Measurements from ENCODE around the gene AQP12A. TPM values are rescaled to one million over a fixed set of nuclear protein-coding genes. Genes with fewer than 3 reads are reported as not detected.

Gene AQP12A
- total RNA-seq, 1 donor from 2014 or later, result not detected

DNA sequence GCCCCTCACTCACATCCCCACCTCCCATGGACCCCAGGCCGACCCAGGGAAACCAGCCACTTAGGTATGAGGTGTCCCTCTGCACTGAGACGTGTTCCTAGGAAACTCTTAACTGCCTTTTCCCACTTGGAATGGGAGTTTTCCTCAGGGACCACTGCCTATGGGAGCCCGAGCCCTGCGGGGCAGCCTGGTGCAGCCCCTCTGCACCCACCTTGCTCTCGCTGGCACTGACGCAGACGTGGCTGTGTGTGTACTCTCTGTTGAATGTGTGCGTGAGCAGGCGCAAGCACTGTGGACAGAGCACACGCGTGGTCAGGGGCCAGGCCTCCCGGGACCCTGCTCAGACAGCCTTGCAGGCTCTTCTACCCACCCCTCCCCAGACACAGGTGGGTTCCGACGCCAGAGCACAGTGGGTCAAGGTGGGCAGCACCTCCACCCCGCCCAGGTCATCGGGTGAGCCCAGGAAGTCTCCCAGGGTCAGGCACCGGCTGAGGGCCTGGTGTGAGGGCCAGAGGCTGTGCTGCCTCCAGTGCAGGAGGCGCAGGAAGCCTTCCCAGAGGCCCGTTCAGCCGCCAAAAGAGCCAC lies 30.0 kb downstream of the AQP12A start:
- H3K9me3 Mint-ChIP-seq, result no peaks in the 10 kb centered on the region
- H3K4me1 Mint-ChIP-seq (ENCODE audit: low read depth), result no peaks in the 10 kb centered on the region
- intact Hi-C loops (cut with micrococcal nuclease), result no loop called here
- no peaks in the 10 kb centered on the region for H3K36me3 Mint-ChIP-seq (ENCODE audit: low read depth)
- no peak overlapping the region for H3K27ac Mint-ChIP-seq
- no peaks in the 10 kb centered on the region for H3K27me3 Mint-ChIP-seq (ENCODE audit: low read depth)
- H3K4me3 Mint-ChIP-seq (ENCODE audit: low read depth), result no peak overlapping the region
- no peak for DNase-seq (ENCODE audit: low spot score)

DNA sequence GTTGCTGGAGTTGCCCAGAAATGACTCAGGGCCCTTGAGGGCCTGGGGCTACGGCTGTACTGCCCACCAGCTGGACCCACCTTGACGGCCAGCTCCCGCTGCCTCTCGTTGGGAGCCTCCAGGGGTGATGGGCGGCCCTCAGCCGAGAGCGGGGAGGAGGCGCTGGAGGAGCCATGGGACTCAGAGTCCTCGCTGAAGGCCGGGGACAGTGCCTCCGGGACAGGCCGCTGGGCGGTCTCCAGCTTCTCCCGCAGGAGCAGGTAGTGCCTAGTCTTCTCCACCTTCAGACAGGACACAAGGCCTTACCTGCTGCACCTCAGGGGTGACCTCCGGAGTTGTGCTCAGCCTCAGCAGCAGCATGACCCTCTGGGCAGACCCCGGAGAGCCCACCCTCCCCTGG lies 30.7 kb downstream of the AQP12A start:
- no peaks in the 10 kb centered on the region for H3K9me3 Mint-ChIP-seq
- no peak overlapping the region for H3K27ac Mint-ChIP-seq
- no peak overlapping the region for H3K4me3 Mint-ChIP-seq (ENCODE audit: low read depth)
- no peaks in the 10 kb centered on the region for H3K4me1 Mint-ChIP-seq (ENCODE audit: low read depth)
- no peaks in the 10 kb centered on the region for H3K36me3 Mint-ChIP-seq (ENCODE audit: low read depth)
- no peak for DNase-seq (ENCODE audit: low spot score)
- intact Hi-C loops (cut with micrococcal nuclease), result no loop called here
- H3K27me3 Mint-ChIP-seq (ENCODE audit: low read depth), result no peaks in the 10 kb centered on the region

DNA sequence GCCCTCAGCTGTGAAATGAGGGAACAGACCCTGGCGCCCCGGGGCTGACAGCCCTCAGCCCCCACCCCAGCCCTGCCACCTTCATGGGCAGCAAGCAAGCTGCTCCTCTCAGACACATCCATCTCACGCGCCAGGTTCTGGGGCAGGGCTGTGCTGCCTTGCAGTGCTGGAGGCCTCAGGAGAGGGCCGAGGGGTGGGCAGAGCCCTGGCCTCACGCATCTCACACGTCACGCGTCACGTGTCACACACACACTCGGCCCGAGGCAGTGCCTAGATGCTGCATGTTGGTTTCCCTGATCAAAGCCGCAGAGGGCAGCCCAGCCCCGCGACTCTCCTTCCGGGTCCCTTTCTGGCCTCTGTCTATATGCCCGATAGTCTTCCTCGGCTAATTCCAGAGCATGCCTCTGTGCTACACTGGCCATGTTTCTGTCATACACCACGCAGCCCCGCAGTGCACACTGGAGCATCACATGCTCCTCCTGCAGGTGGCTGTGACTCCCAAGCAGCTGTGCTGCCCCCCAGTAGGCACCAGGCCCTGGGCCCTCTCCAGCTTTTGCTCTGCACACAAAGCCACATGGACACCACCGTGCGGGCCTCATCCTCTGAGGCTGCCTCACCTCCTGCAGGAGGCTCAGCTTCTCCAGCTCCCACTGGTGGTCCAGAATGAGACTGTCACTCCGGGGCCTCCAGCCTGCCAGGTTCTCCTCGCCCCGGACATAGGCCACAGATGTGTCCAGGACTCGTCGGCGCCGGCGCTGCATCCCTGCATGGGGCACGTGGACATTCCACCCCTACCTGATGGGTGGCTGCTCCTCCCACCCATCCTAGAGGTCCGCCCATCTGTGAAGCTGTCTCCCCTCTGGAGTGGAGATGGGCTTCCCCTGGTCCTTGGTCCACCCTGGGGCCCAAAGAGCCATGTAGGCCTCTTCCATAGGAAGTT lies 31.4 kb downstream of the AQP12A start:
- no peaks in the 10 kb centered on the region for H3K27me3 Mint-ChIP-seq (ENCODE audit: low read depth)
- no peaks in the 10 kb centered on the region for H3K4me1 Mint-ChIP-seq (ENCODE audit: low read depth)
- intact Hi-C loops (cut with micrococcal nuclease), result no loop called here
- H3K36me3 Mint-ChIP-seq (ENCODE audit: low read depth), result no peaks in the 10 kb centered on the region
- H3K27ac Mint-ChIP-seq, result no peak overlapping the region
- no peaks in the 10 kb centered on the region for H3K9me3 Mint-ChIP-seq
- no peak for DNase-seq (ENCODE audit: low spot score)
- H3K4me3 Mint-ChIP-seq (ENCODE audit: low read depth), result no peak overlapping the region

DNA sequence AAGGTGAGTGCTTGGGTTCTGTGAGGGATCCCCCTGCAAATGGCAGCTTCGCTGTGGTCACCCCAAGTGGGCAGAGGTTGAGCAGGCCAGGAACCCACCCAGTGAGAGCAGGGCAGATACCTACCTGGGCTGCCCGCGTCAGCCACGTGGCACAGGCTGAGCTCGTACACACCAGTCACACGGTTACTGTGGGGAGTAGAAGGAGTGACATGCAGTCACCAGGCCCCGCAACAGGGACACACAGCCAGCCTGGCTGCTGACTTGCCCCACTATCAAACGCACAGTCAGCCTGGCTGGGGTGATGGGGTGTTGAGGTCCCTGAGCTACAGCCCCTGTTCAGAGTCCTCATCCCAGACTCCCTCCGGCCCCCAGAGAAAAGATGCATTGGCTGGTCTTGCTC lies 32.2 kb downstream of the AQP12A start:
- Mint-ChIP-seq H3K4me3 (ENCODE audit: low read depth) (no peak overlapping the region), H3K36me3 (ENCODE audit: low read depth) (no peaks in the 10 kb centered on the region), H3K4me1 (ENCODE audit: low read depth) (no peaks in the 10 kb centered on the region), H3K27ac (no peak overlapping the region), H3K27me3 (ENCODE audit: low read depth) (no peaks in the 10 kb centered on the region), H3K9me3 (no peaks in the 10 kb centered on the region)
- no peak for DNase-seq (ENCODE audit: low spot score)
- intact Hi-C loops (cut with micrococcal nuclease), result no loop called here

DNA sequence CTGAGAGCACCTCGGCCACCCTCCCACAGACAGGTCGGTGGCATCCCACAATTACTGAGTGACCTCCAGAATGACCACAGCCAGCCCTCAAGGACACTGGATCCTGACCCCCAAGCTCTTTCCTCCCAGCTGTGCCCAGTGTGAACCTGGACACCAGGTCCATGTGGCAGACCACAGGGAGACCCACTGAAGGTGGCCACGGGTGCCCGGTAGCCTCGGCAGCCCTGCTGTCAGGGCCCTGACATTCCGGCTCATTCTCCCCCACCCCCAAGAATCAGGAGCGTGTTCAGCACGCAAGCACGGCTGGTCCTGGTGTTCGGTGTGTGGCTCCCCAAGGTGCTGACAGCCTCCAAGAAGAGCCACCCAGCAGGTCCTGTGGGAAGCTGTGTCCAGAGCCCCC lies 32.8 kb downstream of the AQP12A start:
- H3K27ac Mint-ChIP-seq, result no peak overlapping the region
- no peaks in the 10 kb centered on the region for H3K36me3 Mint-ChIP-seq (ENCODE audit: low read depth)
- intact Hi-C loops (cut with micrococcal nuclease), result no loop called here
- H3K4me1 Mint-ChIP-seq (ENCODE audit: low read depth), result no peaks in the 10 kb centered on the region
- H3K9me3 Mint-ChIP-seq, result no peaks in the 10 kb centered on the region
- no peak for DNase-seq (ENCODE audit: low spot score)
- H3K4me3 Mint-ChIP-seq (ENCODE audit: low read depth), result no peak overlapping the region
- no peaks in the 10 kb centered on the region for H3K27me3 Mint-ChIP-seq (ENCODE audit: low read depth)

DNA sequence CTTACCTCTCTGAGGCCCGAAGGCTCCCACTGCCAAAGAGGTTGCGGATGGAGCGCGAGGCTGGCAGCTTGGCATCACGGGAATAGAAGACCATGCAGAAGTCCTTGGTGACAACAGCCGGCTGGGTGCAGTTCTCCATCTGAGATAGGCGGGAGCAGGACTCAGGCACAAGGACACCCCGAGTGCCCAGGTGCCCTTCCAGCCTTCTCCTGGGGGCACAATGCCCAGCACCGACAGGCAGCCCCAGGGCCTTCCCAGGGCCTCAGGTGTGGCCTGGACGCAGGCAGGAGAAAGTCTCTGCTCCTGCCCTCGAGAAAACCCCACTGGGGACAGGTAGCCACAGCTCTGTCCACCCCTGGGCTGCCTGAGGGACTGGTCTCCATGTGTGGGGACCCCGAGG lies 33.6 kb downstream of the AQP12A start:
- no peaks in the 10 kb centered on the region for H3K9me3 Mint-ChIP-seq
- no peaks in the 10 kb centered on the region for H3K4me1 Mint-ChIP-seq (ENCODE audit: low read depth)
- no peak overlapping the region for H3K27ac Mint-ChIP-seq
- intact Hi-C loops (cut with micrococcal nuclease), result no loop called here
- H3K4me3 Mint-ChIP-seq (ENCODE audit: low read depth), result no peak overlapping the region
- no peaks in the 10 kb centered on the region for H3K36me3 Mint-ChIP-seq (ENCODE audit: low read depth)
- H3K27me3 Mint-ChIP-seq (ENCODE audit: low read depth), result no peaks in the 10 kb centered on the region
- DNase-seq (ENCODE audit: low spot score), result no peak

DNA sequence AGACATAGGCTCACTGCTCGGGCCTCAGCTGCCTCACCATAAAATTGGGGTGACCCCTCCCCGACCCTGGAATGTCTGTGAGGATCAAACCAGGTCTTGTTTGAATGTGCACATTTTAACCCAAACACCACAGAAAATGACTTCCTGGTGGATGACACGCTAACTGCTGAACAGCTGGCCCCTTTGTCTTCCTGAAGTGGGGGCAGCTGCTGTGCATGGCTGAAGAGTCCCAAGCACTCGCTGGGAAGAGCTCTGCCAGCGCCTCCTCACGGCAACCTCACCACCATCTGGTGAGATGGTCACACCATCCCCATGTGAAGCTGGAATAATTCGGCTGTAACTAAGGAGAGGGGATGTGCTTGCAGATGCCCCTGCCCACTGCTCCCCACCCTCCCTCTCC lies 34.0 kb downstream of the AQP12A start:
- DNase-seq (ENCODE audit: low spot score), result no peak
- no peaks in the 10 kb centered on the region for H3K36me3 Mint-ChIP-seq (ENCODE audit: low read depth)
- H3K27me3 Mint-ChIP-seq (ENCODE audit: low read depth), result no peaks in the 10 kb centered on the region
- no peak overlapping the region for H3K27ac Mint-ChIP-seq
- intact Hi-C loops (cut with micrococcal nuclease), result no loop called here
- no peak overlapping the region for H3K4me3 Mint-ChIP-seq (ENCODE audit: low read depth)
- no peaks in the 10 kb centered on the region for H3K4me1 Mint-ChIP-seq (ENCODE audit: low read depth)
- no peaks in the 10 kb centered on the region for H3K9me3 Mint-ChIP-seq

DNA sequence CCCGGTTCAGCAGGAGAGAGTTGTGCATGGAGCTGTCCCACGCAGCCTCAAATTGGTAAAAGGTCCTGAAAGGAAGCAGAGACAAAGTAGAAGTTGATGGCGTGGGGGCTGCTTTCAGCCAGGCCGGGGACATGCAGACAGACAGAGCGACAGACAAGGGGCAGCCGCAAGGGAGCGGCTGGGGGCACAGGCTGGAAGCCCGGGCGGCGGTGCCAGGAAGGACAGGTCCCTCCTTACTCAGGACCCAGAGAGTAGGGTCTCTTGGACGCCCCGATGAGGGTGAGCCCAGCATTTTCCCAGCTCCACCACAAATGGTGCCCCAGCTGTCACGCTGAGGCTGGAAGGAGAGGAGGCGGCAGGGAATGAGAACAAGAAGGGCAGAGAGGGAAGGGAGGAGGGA lies 35.2 kb downstream of the AQP12A start:
- Mint-ChIP-seq H3K9me3 (no peaks in the 10 kb centered on the region), H3K27me3 (ENCODE audit: low read depth) (no peaks in the 10 kb centered on the region), H3K36me3 (ENCODE audit: low read depth) (no peaks in the 10 kb centered on the region), H3K27ac (no peak overlapping the region), H3K4me3 (ENCODE audit: low read depth) (no peak overlapping the region), H3K4me1 (ENCODE audit: low read depth) (no peaks in the 10 kb centered on the region)
- intact Hi-C loops (cut with micrococcal nuclease), result no loop called here
- no peak for DNase-seq (ENCODE audit: low spot score)

DNA sequence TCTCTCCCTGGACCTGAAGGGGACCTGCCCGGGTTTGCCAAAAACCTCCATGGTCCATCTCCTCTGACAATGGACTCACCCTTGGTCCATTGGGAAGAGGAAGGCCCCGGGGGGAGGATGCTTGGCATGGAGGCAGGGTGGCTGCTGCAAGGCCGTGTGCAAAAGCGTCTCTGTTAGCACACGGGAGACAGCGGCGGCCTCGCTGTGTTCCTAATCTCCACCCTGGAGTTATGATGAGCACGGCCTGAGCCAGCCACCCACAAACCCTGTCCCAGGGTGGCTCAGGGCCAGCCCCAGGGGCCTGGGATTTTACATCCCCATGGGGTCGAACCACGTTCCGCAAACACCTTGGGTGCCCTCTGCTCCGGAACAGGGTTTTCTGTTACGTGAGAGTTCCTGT lies 35.8 kb downstream of the AQP12A start:
- DNase-seq (ENCODE audit: low spot score), result no peak
- Mint-ChIP-seq H3K36me3 (ENCODE audit: low read depth) (no peaks in the 10 kb centered on the region), H3K9me3 (no peaks in the 10 kb centered on the region), H3K4me1 (ENCODE audit: low read depth) (no peaks in the 10 kb centered on the region), H3K4me3 (ENCODE audit: low read depth) (no peak overlapping the region), H3K27ac (no peak overlapping the region), H3K27me3 (ENCODE audit: low read depth) (no peaks in the 10 kb centered on the region)
- intact Hi-C loops (cut with micrococcal nuclease), result no loop called here

DNA sequence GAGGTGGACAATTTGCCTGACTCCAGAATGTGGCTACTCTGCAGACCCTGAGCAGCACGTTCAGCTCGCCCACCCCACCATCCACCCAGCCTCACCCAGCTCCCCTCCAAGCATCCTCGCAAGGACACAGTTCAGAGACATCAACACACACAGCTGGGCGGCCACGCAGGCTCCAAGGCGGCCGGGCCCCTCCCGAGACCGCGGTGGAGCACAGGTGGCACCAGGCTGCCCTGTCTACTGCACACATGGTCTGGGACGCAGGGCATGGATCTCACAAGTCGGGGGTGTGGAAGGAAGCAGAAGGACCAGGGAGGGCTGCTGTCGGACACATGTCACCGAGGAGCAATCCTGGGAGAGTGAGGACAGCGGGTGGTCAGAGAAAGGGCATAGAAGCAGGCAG lies 36.2 kb downstream of the AQP12A start:
- DNase-seq (ENCODE audit: low spot score), result no peak
- Mint-ChIP-seq H3K4me1 (ENCODE audit: low read depth) (no peaks in the 10 kb centered on the region), H3K9me3 (no peaks in the 10 kb centered on the region), H3K4me3 (ENCODE audit: low read depth) (no peak overlapping the region), H3K27ac (no peak overlapping the region), H3K36me3 (ENCODE audit: low read depth) (no peaks in the 10 kb centered on the region), H3K27me3 (ENCODE audit: low read depth) (no peaks in the 10 kb centered on the region)
- intact Hi-C loops (cut with micrococcal nuclease), result no loop called here

DNA sequence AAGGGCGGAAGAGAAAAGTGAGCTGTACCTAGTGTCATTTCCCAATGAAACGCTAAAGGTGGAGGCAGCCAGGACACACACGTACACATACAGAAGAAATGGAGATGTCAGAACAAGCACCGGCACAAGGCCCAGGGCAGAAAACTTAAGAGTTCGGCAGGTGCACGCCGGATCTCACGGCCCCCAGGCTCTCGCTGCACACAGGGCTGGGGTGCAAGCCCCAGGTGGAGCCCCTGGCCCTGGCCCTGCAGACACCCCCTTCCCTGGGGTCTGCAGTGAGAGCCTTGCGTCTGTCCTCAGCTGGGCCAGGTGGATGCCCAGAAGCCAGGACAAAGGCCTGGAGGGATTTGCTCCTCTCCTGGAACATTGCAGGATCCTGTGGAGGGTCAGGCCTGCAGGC lies 36.7 kb downstream of the AQP12A start:
- Mint-ChIP-seq H3K4me1 (ENCODE audit: low read depth) (no peaks in the 10 kb centered on the region), H3K27me3 (ENCODE audit: low read depth) (no peaks in the 10 kb centered on the region), H3K27ac (no peak overlapping the region), H3K9me3 (no peaks in the 10 kb centered on the region), H3K36me3 (ENCODE audit: low read depth) (no peaks in the 10 kb centered on the region), H3K4me3 (ENCODE audit: low read depth) (no peak overlapping the region)
- no peak for DNase-seq (ENCODE audit: low spot score)
- intact Hi-C loops (cut with micrococcal nuclease), result no loop called here

DNA sequence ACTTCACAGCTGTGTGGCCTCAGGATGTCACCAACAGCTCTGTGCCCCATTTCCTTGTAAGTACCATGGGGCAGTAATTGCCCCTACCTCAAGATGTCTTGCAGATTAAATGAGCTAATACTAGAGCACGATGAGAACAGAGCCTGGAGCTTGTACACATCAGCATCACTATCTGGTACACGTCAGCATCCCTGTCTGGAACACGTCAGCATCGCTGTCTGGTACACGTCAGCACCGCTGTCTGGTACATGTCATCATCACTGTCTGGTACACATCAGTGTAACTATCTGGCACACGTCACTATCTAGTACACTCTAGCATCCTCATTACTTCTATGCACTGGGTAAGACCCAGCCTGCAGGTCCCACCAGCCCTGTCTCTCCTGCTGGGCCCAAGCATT lies 37.2 kb downstream of the AQP12A start:
- Mint-ChIP-seq H3K4me1 (ENCODE audit: low read depth) (no peaks in the 10 kb centered on the region), H3K27me3 (ENCODE audit: low read depth) (no peaks in the 10 kb centered on the region), H3K27ac (no peak overlapping the region), H3K36me3 (ENCODE audit: low read depth) (no peaks in the 10 kb centered on the region), H3K4me3 (ENCODE audit: low read depth) (no peak overlapping the region), H3K9me3 (no peaks in the 10 kb centered on the region)
- intact Hi-C loops (cut with micrococcal nuclease), result no loop called here
- no peak for DNase-seq (ENCODE audit: low spot score)

DNA sequence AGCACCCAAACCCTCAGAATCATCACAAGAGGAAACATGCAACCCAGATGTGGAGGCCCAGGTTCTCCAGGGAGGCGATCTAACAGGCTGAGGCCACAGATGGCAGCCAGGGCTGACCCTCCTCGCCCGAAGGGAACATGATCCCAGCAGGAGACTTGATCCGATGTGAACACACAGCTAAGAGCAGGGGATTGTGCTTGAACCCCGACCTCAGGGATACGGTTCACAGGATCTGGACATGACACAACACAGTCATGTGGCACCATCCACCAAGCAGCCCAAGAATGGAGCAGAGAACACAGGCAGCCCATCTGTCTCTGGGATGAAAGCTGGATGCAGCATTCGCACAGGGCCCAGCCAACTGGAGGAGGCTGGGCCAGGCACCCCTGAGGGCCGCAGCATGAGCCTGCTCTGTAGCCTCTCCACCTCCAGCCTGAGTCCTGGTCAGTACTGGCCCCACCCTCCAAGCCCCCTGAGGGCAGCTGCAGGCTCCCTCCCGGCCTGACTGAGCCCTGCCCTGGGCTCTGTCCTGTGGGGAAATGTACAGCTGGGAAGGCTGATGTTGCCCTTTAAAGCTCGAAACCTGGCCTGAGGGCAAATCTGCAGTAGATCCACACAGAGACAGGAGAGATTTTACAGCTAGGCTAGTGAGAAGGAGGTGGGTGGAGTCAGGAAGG lies 39.0 kb downstream of the AQP12A start:
- Mint-ChIP-seq H3K4me3 (ENCODE audit: low read depth) (no peak overlapping the region), H3K36me3 (ENCODE audit: low read depth) (no peaks in the 10 kb centered on the region), H3K4me1 (ENCODE audit: low read depth) (no peaks in the 10 kb centered on the region), H3K9me3 (no peaks in the 10 kb centered on the region), H3K27me3 (ENCODE audit: low read depth) (no peaks in the 10 kb centered on the region), H3K27ac (no peak overlapping the region)
- intact Hi-C loops (cut with micrococcal nuclease), result no loop called here
- no peak for DNase-seq (ENCODE audit: low spot score)

All from activated T-helper 2 cell treated with anti-CD3 and anti-CD28 coated beads, Interferon-gamma antibody, Interleukin-2, Interleukin-4, amounts not matched to agents 10 μg/mL and 5 μg/mL and 100 μg/mL, durations not matched to agents 14 hours and 24 hours and 36 hours (primary cell).